ENCODE measurements around the gene RNF13. TPM values are rescaled to one million over a fixed set of nuclear protein-coding genes. Genes with fewer than 3 reads are reported as not detected.

The RNF13 gene
- total RNA-seq, 1 experiment from 2014 or later = 36.5 TPM

GRCh38 chr3:149917124-149917667 lies 104.2 kb downstream of the RNF13 start:
- no peaks in the 10 kb centered on the region for H3K27me3 Mint-ChIP-seq (ENCODE audit: insufficient read depth, unreplicated experiment)
- ChIA-PET CTCF (interaction anchor here (0.5 to 0.8 kb wide), 2 partner anchors 19 to 103 kb away, joined by 3 read pairs; no protein-coding TSS in a partner anchor), POLR2A (no interaction called here)
- no peak for DNase-seq (ENCODE audit: unreplicated experiment)
- intact Hi-C loops (cut with micrococcal nuclease) = no loop called here
- no peak overlapping the region for H3K4me3 Mint-ChIP-seq (ENCODE audit: unreplicated experiment)
- no peaks in the 10 kb centered on the region for H3K4me1 Mint-ChIP-seq (ENCODE audit: insufficient read depth, unreplicated experiment)
- TF ChIP-seq CTCF (IDR thresholded peaks at IDR 0.05; ENCODE audit: unreplicated experiment) = no peak
- H3K36me3 Mint-ChIP-seq (ENCODE audit: insufficient read depth, unreplicated experiment) = peaks cover 10% of the 10 kb centered on the region
- no peaks in the 10 kb centered on the region for H3K9me3 Mint-ChIP-seq (ENCODE audit: unreplicated experiment)
- BruUV-seq (replicated peaks) = no TSS peak
- H3K27ac Mint-ChIP-seq (ENCODE audit: low read depth, unreplicated experiment) = no peak overlapping the region

GRCh38 chr3:149919509-149919908 lies 106.5 kb downstream of the RNF13 start:
- DNase-seq (ENCODE audit: unreplicated experiment) = no peak
- TF ChIP-seq CTCF (IDR thresholded peaks at IDR 0.05; ENCODE audit: unreplicated experiment) = no peak
- no TSS peak for BruUV-seq (replicated peaks)
- ChIA-PET POLR2A (interaction anchor here (0.6 kb wide), 1 partner anchor 77 kb away, joined by 3 read pairs; no protein-coding TSS in a partner anchor), CTCF (interaction anchor here (0.6 kb wide), 1 partner anchor 203 kb away, joined by 3 read pairs; no protein-coding TSS in a partner anchor)
- Mint-ChIP-seq H3K4me1 (ENCODE audit: insufficient read depth, unreplicated experiment) (no peaks in the 10 kb centered on the region), H3K9me3 (ENCODE audit: unreplicated experiment) (no peaks in the 10 kb centered on the region), H3K27me3 (ENCODE audit: insufficient read depth, unreplicated experiment) (no peaks in the 10 kb centered on the region), H3K36me3 (ENCODE audit: insufficient read depth, unreplicated experiment) (peaks cover 12% of the 10 kb centered on the region), H3K27ac (ENCODE audit: low read depth, unreplicated experiment) (no peak overlapping the region), H3K4me3 (ENCODE audit: unreplicated experiment) (no peak overlapping the region)
- intact Hi-C loops (cut with micrococcal nuclease) = no loop called here

DNA sequence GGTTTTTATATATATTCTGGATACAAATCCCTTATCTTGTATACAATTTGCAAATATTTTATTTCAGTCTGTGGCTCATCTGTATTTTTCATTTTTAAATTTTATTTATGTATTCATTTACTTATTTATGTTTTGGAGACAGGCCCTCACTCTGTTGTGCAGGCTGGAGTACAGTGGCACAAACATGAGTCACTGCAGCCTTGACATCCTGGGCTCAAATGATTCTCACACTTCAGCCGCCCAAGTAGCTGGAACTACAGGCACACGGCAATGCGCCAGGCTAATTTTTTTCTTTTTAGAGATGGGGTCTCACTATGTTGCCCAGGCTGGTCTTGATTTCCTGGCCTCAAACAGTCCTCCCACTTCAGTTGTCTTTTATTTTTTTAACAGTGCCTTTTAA lies 107.1 kb downstream of the RNF13 start:
- BruUV-seq (replicated peaks) = no TSS peak
- intact Hi-C loops (cut with micrococcal nuclease) = no loop called here
- POLR2A ChIA-PET = interaction anchor here (0.6 kb wide), 1 partner anchor 78 kb away, joined by 3 read pairs; no protein-coding TSS in a partner anchor
- Mint-ChIP-seq H3K9me3 (ENCODE audit: unreplicated experiment) (no peaks in the 10 kb centered on the region), H3K27me3 (ENCODE audit: insufficient read depth, unreplicated experiment) (no peaks in the 10 kb centered on the region), H3K36me3 (ENCODE audit: insufficient read depth, unreplicated experiment) (peaks cover 12% of the 10 kb centered on the region), H3K4me1 (ENCODE audit: insufficient read depth, unreplicated experiment) (no peaks in the 10 kb centered on the region), H3K27ac (ENCODE audit: low read depth, unreplicated experiment) (no peak overlapping the region), H3K4me3 (ENCODE audit: unreplicated experiment) (no peak overlapping the region)
- CTCF ChIA-PET = no interaction called here
- DNase-seq (ENCODE audit: unreplicated experiment) = no peak
- TF ChIP-seq CTCF (IDR thresholded peaks at IDR 0.05; ENCODE audit: unreplicated experiment) = no peak

GRCh38 chr3:149933008-149933407 lies 120.0 kb downstream of the RNF13 start:
- ChIA-PET CTCF (interaction anchor here (0.5 to 1.0 kb wide), 6 partner anchors 15 to 306 kb away, joined by 3 to 5 read pairs (median 3); no protein-coding TSS in a partner anchor), POLR2A (no interaction called here)
- intact Hi-C loops (cut with micrococcal nuclease) = no loop called here
- H3K9me3 Mint-ChIP-seq (ENCODE audit: unreplicated experiment) = no peaks in the 10 kb centered on the region
- TF ChIP-seq CTCF (IDR thresholded peaks at IDR 0.05; ENCODE audit: unreplicated experiment) = no peak
- peaks cover 5% of the 10 kb centered on the region for H3K36me3 Mint-ChIP-seq (ENCODE audit: insufficient read depth, unreplicated experiment)
- no peaks in the 10 kb centered on the region for H3K27me3 Mint-ChIP-seq (ENCODE audit: insufficient read depth, unreplicated experiment)
- no TSS peak for BruUV-seq (replicated peaks)
- peaks cover 18% of the 10 kb centered on the region for H3K4me1 Mint-ChIP-seq (ENCODE audit: insufficient read depth, unreplicated experiment)
- no peak for DNase-seq (ENCODE audit: unreplicated experiment)
- no peak overlapping the region for H3K4me3 Mint-ChIP-seq (ENCODE audit: unreplicated experiment)
- H3K27ac Mint-ChIP-seq (ENCODE audit: low read depth, unreplicated experiment) = no peak overlapping the region

Measured in MCF 10A (cell line).